Small intestine (tissue), 7 donors: Measurements from ENCODE around the gene GNMT. TPM values are rescaled to one million over a fixed set of nuclear protein-coding genes. Genes with fewer than 3 reads are reported as not detected.
A peak's percentile ranks its signal among the peaks of the same experiment; 100 is the strongest.
"Not testable (repeated sequence)": the region's sequence is repeated elsewhere in the genome, so short reads cannot be mapped to it uniquely, and the experiment has no call there.

Experiments used
- DNase-seq, 2 donors: peaks; one replicate each; pipeline versions ENCODE4 v3.0.0 to v3.0.0-alpha.2; 2013
- FAIRE-seq: peaks from 2 replicates; lab custom pipeline; 2012; peaks lifted over from hg19 to GRCh38; lab: Jason Lieb, UNC
- H3K27ac ChIP-seq, 3 donors: one replicate each; pipeline ENCODE4 v1.5.1; 2013; ENCODE audit warnings: low read length in 2 of 3, mild to moderate bottlenecking in 2 of 3, control low read depth in 1 of 3, inconsistent platforms in 1 of 3, low read depth in 1 of 3, moderate library complexity in 1 of 3
- H3K27me3 ChIP-seq, 3 donors: one replicate each; pipeline ENCODE4 v1.6.1; 2013; ENCODE audit warnings: low read length in 3 of 3, inconsistent platforms in 1 of 3; ENCODE audit not compliant: control insufficient read depth in 3 of 3, insufficient read depth in 3 of 3
- H3K36me3 ChIP-seq, 3 donors: one replicate each; pipeline ENCODE4 v1.6.1; 2013; ENCODE audit warnings: low read length in 3 of 3, inconsistent platforms in 1 of 3, low read depth in 1 of 3, mild to moderate bottlenecking in 1 of 3, moderate library complexity in 1 of 3; ENCODE audit not compliant: control insufficient read depth in 3 of 3, insufficient read depth in 2 of 3
- H3K4me1 ChIP-seq, 3 donors: one replicate each; pipeline ENCODE4 v1.6.1; 2013; ENCODE audit warnings: low read length in 2 of 3, inconsistent platforms in 1 of 3, low read depth in 1 of 3, mild to moderate bottlenecking in 1 of 3, moderate library complexity in 1 of 3; ENCODE audit not compliant: control insufficient read depth in 3 of 3, insufficient read depth in 2 of 3
- H3K4me3 ChIP-seq, 3 donors: one replicate each; pipeline ENCODE4 v1.5.1; 2013; ENCODE audit warnings: low read length in 3 of 3, control low read depth in 1 of 3, inconsistent platforms in 1 of 3, low read depth in 1 of 3, mild to moderate bottlenecking in 1 of 3, moderate library complexity in 1 of 3
- H3K9me3 ChIP-seq, 2 donors: one replicate each; pipeline ENCODE4 v1.6.1; 2013; ENCODE audit warnings: low read depth in 1 of 2, low read length in 1 of 2; ENCODE audit not compliant: control insufficient read depth in 2 of 2, insufficient read depth in 1 of 2
- WGBS, 3 donors: extraction: QIAGEN DNeasy Blood & Tissue Kit; methylation state at CpG; one replicate each; pipeline ENCODE4 v1.1.7; 2013; 5-methylcytosine and 5-hydroxymethylcytosine counted together
- polyA plus RNA-seq, 4 donors: library from polyadenylated mRNA; stranded (reverse) in 3 of 4; unstranded in 1 of 4; fragments of 200-250 nt in 3 of 4; fragments of 120-200 nt in 1 of 4; gene quantifications; one replicate each; pipeline versions ENCODE4 v1.2.1 to v1.2.3, GENCODE V29; 2013
- donor health status: healthy with polysubstance abuse.
- donor health status: control.
- donor health status: control.
- donor health status: Bipolar disorder and iron deficiency.
- donor health status: healthy.

The GNMT gene
- polyA plus RNA-seq, 4 donors: 0.34 to 0.35 TPM; not detected in 2

DNA sequence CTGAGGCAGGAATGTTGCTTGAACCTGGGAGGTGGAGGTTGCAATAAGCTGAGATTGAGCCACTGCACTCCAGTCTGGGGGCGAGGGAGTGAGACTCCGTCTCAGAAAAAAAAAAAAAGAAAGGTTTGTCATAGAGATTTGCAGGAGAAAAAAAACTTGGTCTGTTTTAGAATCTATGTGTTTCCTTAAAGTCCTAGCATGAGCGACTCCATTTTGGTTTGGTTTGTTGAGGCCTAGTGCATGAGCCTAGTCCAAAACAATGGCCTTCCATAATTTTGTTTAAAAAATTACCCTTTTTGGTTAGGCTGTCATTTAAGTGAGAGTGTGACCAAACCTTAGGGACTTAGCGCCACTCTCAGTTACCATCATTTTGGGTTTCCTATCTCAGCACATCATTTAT lies 8.2 kb upstream of the GNMT start:
- 92 to 99% (median 95%) methylated on average over 4 of the region's 4 CpGs for WGBS, 3 donors
- DNase-seq: no peak
- H3K4me1 ChIP-seq: no peaks in the 10 kb centered on the region
- no peak overlapping the region for H3K4me3 ChIP-seq
- H3K27ac ChIP-seq: no peak overlapping the region
- no peaks in the 10 kb centered on the region for H3K36me3 ChIP-seq
- FAIRE-seq: no peak
- no peaks in the 10 kb centered on the region for H3K9me3 ChIP-seq
- no peaks in the 10 kb centered on the region for H3K27me3 ChIP-seq

DNA sequence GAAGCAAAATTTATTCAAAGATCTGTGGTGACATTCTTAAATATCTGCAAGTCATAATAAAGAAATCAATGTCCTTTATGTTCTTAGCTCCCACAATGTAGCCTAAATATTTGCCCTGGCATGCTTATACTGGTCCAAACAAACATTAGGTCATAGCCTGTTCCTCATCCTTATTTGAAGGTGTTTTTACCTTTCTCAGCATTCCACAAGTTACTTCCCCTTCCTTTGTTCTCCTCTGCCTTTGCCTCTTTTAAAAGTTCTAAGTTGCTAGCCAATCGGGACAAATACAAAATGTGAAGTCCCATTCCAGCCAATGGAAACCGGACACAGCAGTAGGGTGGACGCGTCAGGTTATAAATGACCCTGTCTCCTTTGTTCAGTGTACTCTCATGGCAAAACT lies 6.1 kb upstream of the GNMT start:
- not testable (repeated sequence) for H3K9me3 ChIP-seq, DNase-seq, H3K36me3 ChIP-seq, H3K27ac ChIP-seq, H3K4me1 ChIP-seq, H3K4me3 ChIP-seq, H3K27me3 ChIP-seq, FAIRE-seq
- 79 to 95% (median 86%) methylated on average over 4 of the region's 4 CpGs for WGBS, 3 donors

DNA sequence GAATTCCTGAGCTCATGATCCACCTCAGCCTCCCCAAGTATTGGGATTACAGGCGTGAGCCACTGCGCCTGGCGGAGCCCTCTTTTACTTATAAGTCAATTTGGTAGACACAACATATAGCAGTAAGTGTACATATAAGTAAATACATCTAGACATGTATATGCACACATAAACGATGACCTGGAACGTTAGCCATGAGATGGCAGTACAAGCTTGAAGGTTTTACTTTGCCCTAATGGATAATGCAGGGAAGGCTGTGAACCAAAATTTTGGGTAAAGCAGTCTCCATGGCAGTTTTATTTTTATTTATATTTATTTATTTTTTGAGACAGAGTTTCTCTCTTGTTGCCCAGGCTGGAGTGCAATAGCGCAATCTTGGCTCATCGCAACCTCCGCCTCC lies 2.4 kb upstream of the GNMT start:
- FAIRE-seq (no peak), DNase-seq (no peak)
- H3K4me1 ChIP-seq: peaks cover 0 to 11% (median 0%) of the 10 kb centered on the region in 3 donors
- peaks cover 0 to 3% (median 0%) of the 10 kb centered on the region in 3 donors for H3K27me3 ChIP-seq
- H3K27ac ChIP-seq: no peak overlapping the region
- no peaks in the 10 kb centered on the region for H3K9me3 ChIP-seq
- 79 to 85% (median 80%) methylated on average over 8 of the region's 8 CpGs for WGBS, 3 donors
- no peak overlapping the region for H3K4me3 ChIP-seq
- H3K36me3 ChIP-seq: peaks cover 0 to 15% (median 0%) of the 10 kb centered on the region in 3 donors

DNA sequence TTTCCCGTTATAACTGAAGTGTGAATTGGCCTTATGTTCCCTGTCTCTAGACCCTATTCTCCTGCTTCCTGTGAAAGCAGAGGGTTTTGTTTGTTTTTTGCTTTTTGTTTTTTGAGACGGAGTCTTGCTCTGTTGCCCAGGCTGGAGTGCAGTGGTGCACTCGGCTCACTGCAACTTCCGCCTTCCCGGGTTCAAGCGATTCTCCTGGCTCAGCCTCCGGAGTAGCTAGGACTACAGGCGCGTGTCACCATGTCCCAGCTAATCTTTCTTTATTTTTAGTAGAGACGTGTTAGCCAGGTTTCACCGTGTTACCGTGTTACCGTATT lies 674 bp upstream of the GNMT start:
- DNase-seq (no peak), FAIRE-seq (no peak)
- Histone ChIP-seq H3K4me3 (peak overlapping the region in 2 of 3 donors; percentile 43 to 57), H3K4me1 (peaks cover 0 to 11% (median 0%) of the 10 kb centered on the region in 3 donors), H3K27ac (no peak overlapping the region), H3K36me3 (peaks cover 2 to 32% (median 7%) of the 10 kb centered on the region in 3 donors), H3K9me3 (no peaks in the 10 kb centered on the region), H3K27me3 (peaks cover 0 to 3% (median 0%) of the 10 kb centered on the region in 3 donors)
- WGBS, 3 donors: 14 to 34% (median 24%) methylated on average over 13 of the region's 13 CpGs

DNA sequence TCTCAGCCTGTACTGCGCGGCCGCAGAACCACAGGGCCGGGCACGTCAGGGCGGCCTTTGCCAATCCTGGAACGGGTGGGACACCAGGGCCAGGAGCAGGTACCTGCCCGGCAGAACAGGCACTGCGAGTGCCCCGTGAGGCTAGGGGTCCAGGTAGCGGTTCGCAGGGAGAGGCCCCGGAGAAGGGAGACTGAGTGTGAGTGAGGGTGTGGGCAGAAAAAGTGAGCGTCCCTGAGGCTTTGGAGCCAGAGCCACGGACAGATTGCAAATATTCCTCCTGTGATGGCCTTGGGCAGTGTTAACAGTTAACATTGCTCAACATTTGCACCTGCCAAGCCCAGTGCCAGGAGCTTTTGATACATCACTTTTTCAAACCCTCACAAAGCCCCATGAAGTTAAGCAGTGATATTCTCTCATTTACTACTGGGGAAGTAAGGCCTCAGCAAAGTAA lies 491 bp downstream of the GNMT start:
- Histone ChIP-seq H3K36me3 (peaks cover 5 to 44% (median 7%) of the 10 kb centered on the region in 3 donors), H3K4me3 (peak overlapping the region in 2 of 3 donors; percentile 43 to 57), H3K9me3 (no peaks in the 10 kb centered on the region), H3K27ac (no peak overlapping the region), H3K4me1 (peaks cover 0 to 11% (median 0%) of the 10 kb centered on the region in 3 donors), H3K27me3 (peaks cover 0 to 3% (median 0%) of the 10 kb centered on the region in 3 donors)
- 9 to 28% (median 21%) methylated on average over 15 of the region's 15 CpGs for WGBS, 3 donors
- FAIRE-seq: no peak
- DNase-seq: no peak

DNA sequence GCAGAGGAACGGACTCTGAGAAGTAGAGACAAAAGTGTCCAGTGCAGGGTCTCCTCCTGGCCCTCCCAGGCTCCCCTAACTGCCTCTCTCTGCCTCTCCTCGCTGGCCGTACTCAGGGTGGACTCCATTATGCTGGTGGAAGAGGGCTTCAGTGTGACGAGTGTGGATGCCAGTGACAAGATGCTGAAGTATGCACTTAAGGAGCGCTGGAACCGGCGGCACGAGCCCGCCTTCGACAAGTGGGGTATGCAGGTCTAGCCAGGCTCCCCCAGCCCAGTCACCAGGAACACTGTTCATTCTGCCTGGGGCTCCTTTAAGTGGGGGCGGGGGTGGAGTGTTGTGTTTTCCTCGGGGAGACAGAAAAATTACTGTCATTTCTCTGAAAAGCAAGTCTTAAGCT lies 1.5 kb downstream of the GNMT start:
- peaks cover 5 to 53% (median 9%) of the 10 kb centered on the region in 3 donors for H3K36me3 ChIP-seq
- no peak overlapping the region for H3K4me3 ChIP-seq
- FAIRE-seq (no peak), DNase-seq (no peak)
- peaks cover 0 to 11% (median 0%) of the 10 kb centered on the region in 3 donors for H3K4me1 ChIP-seq
- WGBS, 3 donors: 92 to 96% (median 94%) methylated on average over 12 of the region's 12 CpGs
- no peak overlapping the region for H3K27ac ChIP-seq
- no peaks in the 10 kb centered on the region for H3K9me3 ChIP-seq
- peaks cover 0 to 3% (median 0%) of the 10 kb centered on the region in 3 donors for H3K27me3 ChIP-seq

DNA sequence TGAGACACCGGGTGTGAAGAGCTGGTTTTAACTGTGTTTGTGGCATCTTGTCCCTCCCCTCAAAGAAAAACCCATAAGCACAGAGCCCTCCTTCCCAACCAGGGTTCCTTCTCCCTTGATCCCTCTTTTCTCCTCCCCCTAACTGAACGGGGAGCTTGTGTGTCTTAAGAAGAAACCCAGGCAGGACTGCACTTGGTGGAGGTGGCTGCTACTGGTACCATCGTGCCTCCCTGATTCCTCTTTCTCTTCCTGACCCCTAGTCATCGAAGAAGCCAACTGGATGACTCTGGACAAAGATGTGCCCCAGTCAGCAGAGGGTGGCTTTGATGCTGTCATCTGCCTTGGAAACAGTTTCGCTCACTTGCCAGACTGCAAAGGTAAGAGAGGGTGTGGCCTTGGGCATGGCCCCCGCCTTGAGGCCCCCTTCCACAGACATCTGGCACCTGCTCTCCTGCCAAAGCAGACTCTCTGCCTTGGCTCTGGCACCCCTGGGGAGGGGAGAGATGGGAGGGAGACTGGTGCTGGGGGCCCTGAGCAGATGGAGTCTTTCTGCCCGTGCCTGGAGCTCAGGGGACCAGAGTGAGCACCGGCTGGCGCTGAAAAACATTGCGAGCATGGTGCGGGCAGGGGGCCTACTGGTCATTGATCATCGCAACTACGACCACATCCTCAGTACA lies 2.1 kb downstream of the GNMT start:
- Histone ChIP-seq H3K4me3 (no peak overlapping the region), H3K9me3 (no peaks in the 10 kb centered on the region), H3K4me1 (peaks cover 0 to 11% (median 0%) of the 10 kb centered on the region in 3 donors), H3K36me3 (peaks cover 11 to 58% (median 12%) of the 10 kb centered on the region in 3 donors), H3K27me3 (peaks cover 0 to 3% (median 0%) of the 10 kb centered on the region in 3 donors), H3K27ac (no peak overlapping the region)
- 90 to 93% (median 92%) methylated on average over 12 to 13 of the region's 13 CpGs for WGBS, 3 donors
- FAIRE-seq (no peak), DNase-seq (no peak)

DNA sequence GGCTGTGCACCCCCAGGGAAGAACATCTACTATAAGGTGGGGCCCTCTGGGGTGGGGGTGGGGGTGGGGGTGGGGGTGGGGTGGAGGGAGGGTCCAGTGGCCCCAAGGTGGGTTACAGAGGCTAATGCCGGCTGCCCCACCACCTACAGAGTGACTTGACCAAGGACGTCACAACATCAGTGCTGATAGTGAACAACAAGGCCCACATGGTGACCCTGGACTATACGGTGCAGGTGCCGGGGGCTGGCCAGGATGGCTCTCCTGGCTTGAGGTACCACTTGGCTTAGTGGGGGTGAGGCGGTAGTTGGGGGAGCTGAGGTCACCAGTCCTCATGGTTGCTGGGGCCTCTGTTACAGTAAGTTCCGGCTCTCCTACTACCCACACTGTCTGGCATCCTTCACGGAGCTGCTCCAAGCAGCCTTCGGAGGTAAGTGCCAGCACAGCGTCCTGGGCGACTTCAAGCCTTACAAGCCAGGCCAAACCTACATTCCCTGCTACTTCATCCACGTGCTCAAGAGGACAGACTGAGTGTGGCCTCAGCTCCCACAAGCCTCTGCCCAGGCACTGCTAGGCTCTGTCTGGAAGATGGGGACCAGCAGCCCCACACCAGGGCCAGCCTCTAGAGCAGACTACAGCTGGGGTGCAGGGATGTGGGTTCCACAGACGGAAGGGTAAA lies 2.8 kb downstream of the GNMT start:
- H3K36me3 ChIP-seq: peaks cover 12 to 65% (median 13%) of the 10 kb centered on the region in 3 donors
- H3K27ac ChIP-seq: no peak overlapping the region
- H3K27me3 ChIP-seq: peaks cover 0 to 3% (median 0%) of the 10 kb centered on the region in 3 donors
- no peak overlapping the region for H3K4me3 ChIP-seq
- no peaks in the 10 kb centered on the region for H3K9me3 ChIP-seq
- H3K4me1 ChIP-seq: peaks cover 0 to 11% (median 0%) of the 10 kb centered on the region in 3 donors
- FAIRE-seq (no peak), DNase-seq (no peak)
- WGBS, 3 donors: 81 to 88% (median 87%) methylated on average over 11 to 12 of the region's 12 CpGs
